GM23338 (cell line): ENCODE data around the gene EPHB2. TPM values are rescaled to one million over a fixed set of nuclear protein-coding genes. Genes with fewer than 3 reads are reported as not detected.

Source experiments
- ATAC-seq: fragments of 200-7000 bp; cut with Tn5 transposase; 3 replicates; pipeline ENCODE4 v1.9.1; 2020
- DNase-seq: peaks from one replicate; pipeline ENCODE4 v3.0.0-alpha.2; 2015; ENCODE audit warnings: low spot score
- H2AFZ ChIP-seq: fragments of 200-600 bp; sonication (generic); 2 replicates; pipeline ENCODE4 v1.8.0; 2016; ENCODE audit warnings: antibody characterized with exemption, mild to moderate bottlenecking, moderate library complexity
- H3F3A ChIP-seq: fragments of 200-600 bp; sonication (generic); replicated peaks from 2 replicates; pipeline ENCODE4 v1.8.0; 2017; ENCODE audit warnings: antibody characterized with exemption, mixed run types, low read depth
- H3K27ac ChIP-seq: fragments of 200-600 bp; sonication (generic); 2 replicates; pipeline ENCODE4 v1.6.1; 2016; ENCODE audit warnings: low read depth
- H3K27me3 ChIP-seq: fragments of 200-600 bp; sonication (generic); 2 replicates; pipeline ENCODE4 v1.8.0; 2016; ENCODE audit warnings: mild to moderate bottlenecking, mixed run types, moderate library complexity; ENCODE audit not compliant: insufficient read depth
- H3K36me3 ChIP-seq: fragments of 200-600 bp; sonication (generic); 2 replicates; pipeline ENCODE4 v1.8.0; 2016; ENCODE audit warnings: mild to moderate bottlenecking; ENCODE audit not compliant: insufficient read depth
- H3K4me1 ChIP-seq: fragments of 200-600 bp; sonication (generic); 2 replicates; pipeline ENCODE4 v1.8.0; 2016; ENCODE audit warnings: mild to moderate bottlenecking, moderate library complexity; ENCODE audit not compliant: insufficient read depth
- H3K4me2 ChIP-seq: fragments of 200-600 bp; sonication (generic); 2 replicates; pipeline ENCODE4 v1.7.1; 2017; ENCODE audit warnings: mixed run types
- H3K4me3 ChIP-seq: fragments of 200-600 bp; sonication (generic); 2 replicates; pipeline ENCODE4 v1.6.1; 2016; ENCODE audit warnings: mixed run types
- H3K79me2 ChIP-seq: fragments of 200-600 bp; sonication (generic); replicated peaks from 2 replicates; pipeline ENCODE4 v1.8.0; 2017; ENCODE audit warnings: mild to moderate bottlenecking; ENCODE audit not compliant: insufficient read depth
- H3K9me2 ChIP-seq: fragments of 200-600 bp; sonication (generic); 2 replicates; pipeline ENCODE4 v1.8.0; 2017; ENCODE audit not compliant: insufficient read depth
- H4K20me1 ChIP-seq: fragments of 200-600 bp; sonication (generic); replicated peaks from 2 replicates; pipeline ENCODE4 v1.8.0; 2017; ENCODE audit warnings: mild to moderate bottlenecking; ENCODE audit not compliant: insufficient read depth
- H3K27ac Mint-ChIP-seq: 2 replicates; pipeline ENCODE4 v1.8.0; 2020; ENCODE audit warnings: inconsistent platforms, mild to moderate bottlenecking, moderate library complexity, mixed read lengths
- H3K27me3 Mint-ChIP-seq: 3 replicates; pipeline ENCODE4 v1.8.0; 2022; ENCODE audit warnings: low read depth, mild to moderate bottlenecking, moderate library complexity, mixed read lengths, inconsistent platforms; ENCODE audit not compliant: insufficient read depth, poor library complexity
- H3K36me3 Mint-ChIP-seq: 3 replicates; pipeline ENCODE4 v1.8.0; 2021; ENCODE audit warnings: low read depth, mild to moderate bottlenecking, inconsistent platforms, moderate library complexity, mixed read lengths
- H3K4me1 Mint-ChIP-seq: 3 replicates; pipeline ENCODE4 v1.8.0; 2020; ENCODE audit warnings: mild to moderate bottlenecking, inconsistent platforms, mixed read lengths
- H3K4me3 Mint-ChIP-seq: 3 replicates; pipeline ENCODE4 v1.8.0; 2021; ENCODE audit warnings: moderate library complexity, mild to moderate bottlenecking, inconsistent platforms, mixed read lengths
- H3K9me3 Mint-ChIP-seq: 3 replicates; pipeline ENCODE4 v1.8.0; 2020; ENCODE audit warnings: moderate library complexity, mild to moderate bottlenecking, inconsistent platforms, mixed read lengths
- ETS1 ChIP-seq: IDR thresholded peaks from 2 replicates; pipeline ENCODE4 v1.6.1; 2016; ENCODE audit warnings: antibody characterized with exemption
- EZH2 ChIP-seq: fragments of 200-600 bp; sonication (generic); IDR thresholded peaks from one replicate; pipeline ENCODE4 v1.8.0; 2017; ENCODE audit warnings: antibody characterized with exemption, mild to moderate bottlenecking, low read depth; ENCODE audit not compliant: unreplicated experiment
- EZH2phosphoT487 ChIP-seq: fragments of 200-600 bp; sonication (generic); IDR thresholded peaks from one replicate; pipeline ENCODE4 v1.8.1; 2018; ENCODE audit warnings: antibody characterized with exemption; ENCODE audit not compliant: unreplicated experiment
- POLR2AphosphoS5 ChIP-seq: IDR thresholded peaks from 2 replicates; pipeline ENCODE4 v1.6.1; 2016; ENCODE audit warnings: antibody characterized with exemption, low read depth
- REST ChIP-seq: IDR thresholded peaks from one replicate; pipeline ENCODE4 v1.6.1; 2018; ENCODE audit warnings: antibody characterized with exemption; ENCODE audit not compliant: unreplicated experiment
- STAT1 ChIP-seq: IDR thresholded peaks from one replicate; pipeline ENCODE4 v1.6.1; 2016; ENCODE audit warnings: antibody characterized with exemption; ENCODE audit not compliant: unreplicated experiment
- ZNF114 ChIP-seq: fragments of 250-450 bp; sonication (Bioruptor Pico); IDR thresholded peaks from 2 replicates; pipeline ENCODE4 v1.5.0; 2020; ENCODE audit warnings: mild to moderate bottlenecking, moderate library complexity
- ZNF331 ChIP-seq: fragments of 250-450 bp; sonication (Bioruptor Pico); IDR thresholded peaks from 2 replicates; pipeline ENCODE4 v1.5.0; 2020; ENCODE audit warnings: low read depth, mild to moderate bottlenecking, moderate library complexity
- ZNF462 ChIP-seq: fragments of 250-450 bp; sonication (Bioruptor Pico); IDR thresholded peaks from 2 replicates; pipeline ENCODE4 v1.5.0; 2020; ENCODE audit warnings: mild to moderate bottlenecking, moderate library complexity
- polyA plus RNA-seq: library from polyadenylated mRNA; unstranded; fragments of >200 nt; fragmentation: Nextera tagmentation; extraction: Ambion mirVana; gene quantifications from 2 replicates; pipeline ENCODE4 v1.2.1, GENCODE V29; 2016
- total RNA-seq: library from RNA; depleted of rRNA; stranded (reverse); fragments of >200 nt; shearing (Covaris generic); gene quantifications from 2 replicates; pipeline ENCODE4 v1.2.3, GENCODE V29; 2014

Gene EPHB2
- total and polyA plus RNA-seq, 2 experiments from 2014 or later, result 4.1 to 20.1 TPM

GRCh38 chr1:22755641-22756040 lies 45.0 kb downstream of the EPHB2 start:
- ATAC-seq, result no peak
- TF ChIP-seq EZH2phosphoT487, result no peak
- no peak for TF ChIP-seq EZH2
- TF ChIP-seq POLR2AphosphoS5, result no peak
- TF ChIP-seq REST, result no peak
- TF ChIP-seq ETS1, result no peak
- no peaks in the 10 kb centered on the region for H3K36me3 ChIP-seq

GRCh38 chr1:22756125-22756735 lies 45.6 kb downstream of the EPHB2 start:
- Histone ChIP-seq H3K36me3 (no peaks in the 10 kb centered on the region), H3K9me2 (no peaks in the 10 kb centered on the region), H2AFZ (no peak overlapping the region), H3K4me1 (no peaks in the 10 kb centered on the region), H3K27ac (no peak overlapping the region), H4K20me1 (no peaks in the 10 kb centered on the region), H3F3A (no peaks in the 10 kb centered on the region), H3K4me3 (no peak overlapping the region), H3K27me3 (no peaks in the 10 kb centered on the region), H3K79me2 (no peaks in the 10 kb centered on the region), H3K4me2 (no peak overlapping the region)
- DNase-seq, result no peak
- Mint-ChIP-seq H3K4me3 (no peak overlapping the region), H3K4me1 (no peaks in the 10 kb centered on the region; the same call in 2 of the 3 replicates), H3K27me3 (peaks cover 6% of the 10 kb centered on the region), H3K36me3 (no peaks in the 10 kb centered on the region), H3K9me3 (no peaks in the 10 kb centered on the region), H3K27ac (no peak overlapping the region)
- no peak; the same call in 2 of the 3 replicates for ATAC-seq
- TF ChIP-seq STAT1 (no peak), ZNF114 (CRISPR knock-in tag) (no peak), ZNF462 (CRISPR knock-in tag) (no peak), ZNF331 (CRISPR knock-in tag) (no peak)

More at GRCh38 chr1:22755641-22756040, 45.0 kb downstream of the EPHB2 start:
- peaks cover 6% of the 10 kb centered on the region for H3K27me3 Mint-ChIP-seq
- H3K36me3 Mint-ChIP-seq, result no peaks in the 10 kb centered on the region
- H3K27ac Mint-ChIP-seq, result no peak overlapping the region
- Histone ChIP-seq H3K27me3 (no peaks in the 10 kb centered on the region), H3K9me2 (no peaks in the 10 kb centered on the region), H3K79me2 (no peaks in the 10 kb centered on the region), H3F3A (no peaks in the 10 kb centered on the region), H3K4me3 (no peak overlapping the region), H4K20me1 (no peaks in the 10 kb centered on the region; the same call in 1 of the 2 replicates), H2AFZ (no peak overlapping the region), H3K4me1 (no peaks in the 10 kb centered on the region), H3K4me2 (no peak overlapping the region), H3K27ac (no peak overlapping the region)
- DNase-seq, result no peak
- H3K4me1 Mint-ChIP-seq, result peaks cover 4% of the 10 kb centered on the region; the same call in 2 of the 3 replicates
- no peaks in the 10 kb centered on the region for H3K9me3 Mint-ChIP-seq
- H3K4me3 Mint-ChIP-seq, result no peak overlapping the region
